ES-I3 (cell line): Measurements from ENCODE around the gene SPRR4.

Experiments used
- H3K36me3 ChIP-seq: 2 replicates; pipeline ENCODE4 v1.6.1; 2013; ENCODE audit warnings: mild to moderate bottlenecking, low read length, control low read depth, moderate library complexity; ENCODE audit not compliant: insufficient read depth
- H3K4me1 ChIP-seq: 2 replicates; pipeline ENCODE4 v1.6.1; 2013; ENCODE audit warnings: mild to moderate bottlenecking, control low read depth, low read length; ENCODE audit not compliant: insufficient read depth
- H3K9ac ChIP-seq: 2 replicates; pipeline ENCODE4 v1.6.1; 2013; ENCODE audit warnings: low read depth, mild to moderate bottlenecking, low read length, moderate library complexity
- H3K9me3 ChIP-seq: 2 replicates; pipeline ENCODE4 v1.6.1; 2013; ENCODE audit warnings: mild to moderate bottlenecking, low read length, moderate library complexity; ENCODE audit not compliant: control insufficient read depth, insufficient read depth

Gene SPRR4

DNA sequence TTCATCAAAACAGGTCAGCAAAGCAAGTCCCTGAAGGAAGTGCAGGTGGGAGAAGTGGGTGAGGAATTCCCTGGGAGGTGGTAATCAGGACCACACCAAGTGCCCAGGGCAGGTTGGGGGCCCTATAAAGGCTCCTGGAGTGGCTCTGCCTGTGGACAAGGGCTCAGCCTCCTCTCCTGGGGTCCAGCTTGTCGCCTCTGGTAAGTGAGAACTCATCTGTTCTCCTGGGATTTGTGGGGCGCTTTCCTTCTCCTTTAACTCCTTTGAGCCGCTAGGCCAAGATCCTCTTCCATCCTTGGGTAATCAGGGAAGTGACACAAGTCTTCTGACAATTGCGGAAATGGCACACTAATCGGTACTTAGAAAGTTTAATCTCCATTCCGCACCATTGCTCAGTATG, at the start of gene SPRR4:
Gene SPRR4 (plus strand): TSS at position 154 of the 400 bp plus-strand sequence. CDS start 1,243 bp downstream, outside the sequence.
- H3K4me1 ChIP-seq, result no peaks in the 10 kb centered on the region
- H3K9ac ChIP-seq, result no peak within 1 kb of the TSS
- H3K9me3 ChIP-seq, result no peaks in the 10 kb centered on the region
- no peaks in the 10 kb centered on the region for H3K36me3 ChIP-seq

- Histone ChIP-seq H3K9me3 (no peaks in the 10 kb centered on the region), H3K36me3 (no peaks in the 10 kb centered on the region; the same call in 1 of the 2 replicates), H3K9ac (no peak overlapping the region), H3K4me1 (no peaks in the 10 kb centered on the region)
Observed at GRCh38 chr1:152924191-152924590, 46.3 kb upstream of the SPRR4 start.

DNA sequence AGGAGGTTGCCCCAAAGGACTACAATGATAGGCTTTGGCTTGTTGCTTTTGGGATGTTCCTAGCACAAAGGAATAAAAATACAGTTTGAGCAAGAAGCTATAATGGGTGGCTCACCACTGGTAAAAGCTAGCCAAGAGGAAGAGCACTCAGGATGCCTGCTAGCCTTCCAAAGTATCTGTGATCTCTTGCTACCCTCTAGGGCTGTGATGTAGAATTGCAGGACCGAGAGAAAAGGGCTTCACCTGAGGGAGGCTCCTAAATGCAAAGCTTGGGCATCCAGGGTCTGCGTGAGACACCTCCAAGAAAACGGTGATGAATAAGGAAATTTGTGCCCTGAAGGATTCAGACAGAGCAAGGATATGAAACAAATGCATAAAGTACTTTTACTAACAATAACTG, 44.4 kb upstream of the SPRR4 start:
- no peaks in the 10 kb centered on the region for H3K9me3 ChIP-seq
- H3K4me1 ChIP-seq, result no peaks in the 10 kb centered on the region
- no peak overlapping the region for H3K9ac ChIP-seq
- H3K36me3 ChIP-seq, result no peaks in the 10 kb centered on the region; the same call in 1 of the 2 replicates

DNA sequence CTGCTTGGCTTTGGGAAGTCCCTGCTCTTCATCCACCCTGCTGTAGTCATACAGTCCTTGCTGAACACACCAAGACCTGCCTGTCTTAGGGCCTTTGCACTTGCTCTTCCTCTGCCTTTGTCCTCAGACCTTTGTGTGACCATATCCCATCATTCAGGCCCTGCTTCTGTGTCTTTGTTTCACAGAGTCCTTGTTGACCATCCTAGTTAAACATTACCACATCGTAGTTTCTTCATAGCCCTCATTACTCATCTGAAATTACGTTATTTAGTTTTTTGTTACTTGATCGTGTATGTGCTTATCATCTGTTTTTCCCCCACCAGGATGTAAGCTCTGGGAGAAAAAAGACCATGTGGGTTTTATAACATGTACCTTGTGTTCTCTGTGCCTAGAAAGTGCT, 41.8 kb upstream of the SPRR4 start:
- no peak overlapping the region for H3K9ac ChIP-seq
- no peaks in the 10 kb centered on the region for H3K9me3 ChIP-seq
- no peaks in the 10 kb centered on the region; the same call in 1 of the 2 replicates for H3K36me3 ChIP-seq
- H3K4me1 ChIP-seq, result no peaks in the 10 kb centered on the region

GRCh38 chr1:152932170-152932811, 38.2 kb upstream of the SPRR4 start:
- Histone ChIP-seq H3K36me3 (no peaks in the 10 kb centered on the region; the same call in 1 of the 2 replicates), H3K4me1 (no peaks in the 10 kb centered on the region), H3K9me3 (no peaks in the 10 kb centered on the region), H3K9ac (no peak overlapping the region)

GRCh38 chr1:152933196-152933595, 37.3 kb upstream of the SPRR4 start:
- Histone ChIP-seq H3K9me3 (no peaks in the 10 kb centered on the region), H3K36me3 (no peaks in the 10 kb centered on the region; the same call in 1 of the 2 replicates), H3K9ac (no peak overlapping the region), H3K4me1 (no peaks in the 10 kb centered on the region)

DNA sequence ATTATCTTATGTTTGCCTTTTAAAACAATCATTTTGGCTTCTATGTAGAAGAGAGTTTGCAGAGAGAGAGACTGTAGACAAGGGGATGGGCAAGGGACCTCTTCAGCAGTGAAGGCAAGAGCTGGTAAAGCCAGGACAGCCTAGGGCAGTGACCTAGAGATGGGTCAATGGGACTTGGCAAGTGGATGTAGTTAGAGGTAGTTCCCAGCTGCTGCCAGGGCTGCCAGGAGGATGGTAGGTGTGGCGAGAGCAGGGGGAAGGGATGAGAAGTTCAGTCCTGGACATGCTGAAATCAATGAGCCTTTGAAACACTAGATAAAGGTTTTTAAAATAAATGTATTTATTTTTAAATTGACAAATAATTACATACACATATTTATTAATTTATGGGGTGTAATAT, 29.8 kb upstream of the SPRR4 start:
- Histone ChIP-seq H3K36me3 (no peaks in the 10 kb centered on the region), H3K9me3 (no peaks in the 10 kb centered on the region), H3K4me1 (no peaks in the 10 kb centered on the region), H3K9ac (no peak overlapping the region)

DNA sequence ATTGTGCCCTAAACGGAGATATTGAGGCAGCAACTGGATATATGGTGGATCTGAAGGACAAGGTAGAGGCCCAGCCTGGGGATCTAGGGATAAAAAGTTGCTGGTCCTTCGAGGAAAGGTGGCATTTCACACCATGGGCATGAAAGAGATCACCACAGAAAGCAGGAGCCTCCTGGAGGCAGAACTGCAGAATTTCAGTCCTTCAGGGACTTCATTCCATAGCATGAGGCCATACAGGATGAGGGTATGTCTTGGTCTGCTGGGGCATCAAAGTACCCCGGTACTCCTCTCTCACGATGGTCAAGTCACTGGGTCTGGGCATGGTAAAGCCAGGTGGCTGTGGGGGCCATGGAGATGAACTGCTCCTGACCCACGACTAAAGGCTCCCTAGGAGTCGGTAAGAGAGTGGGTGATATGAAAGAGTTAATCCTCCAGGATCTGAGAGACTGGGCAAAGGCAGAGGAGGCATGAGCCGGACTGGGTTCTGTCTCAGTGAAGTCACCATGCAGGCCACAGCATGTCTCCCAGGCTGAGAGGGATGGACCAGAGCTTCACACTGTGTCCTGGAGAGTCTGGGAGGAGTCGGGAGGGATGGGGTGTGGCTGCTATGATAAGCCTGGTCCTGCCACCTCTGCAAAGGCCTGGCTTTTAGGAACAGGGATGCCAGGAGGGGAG, 29.3 kb upstream of the SPRR4 start:
- no peaks in the 10 kb centered on the region for H3K36me3 ChIP-seq
- no peak overlapping the region for H3K9ac ChIP-seq
- H3K9me3 ChIP-seq, result no peaks in the 10 kb centered on the region
- no peaks in the 10 kb centered on the region for H3K4me1 ChIP-seq

DNA sequence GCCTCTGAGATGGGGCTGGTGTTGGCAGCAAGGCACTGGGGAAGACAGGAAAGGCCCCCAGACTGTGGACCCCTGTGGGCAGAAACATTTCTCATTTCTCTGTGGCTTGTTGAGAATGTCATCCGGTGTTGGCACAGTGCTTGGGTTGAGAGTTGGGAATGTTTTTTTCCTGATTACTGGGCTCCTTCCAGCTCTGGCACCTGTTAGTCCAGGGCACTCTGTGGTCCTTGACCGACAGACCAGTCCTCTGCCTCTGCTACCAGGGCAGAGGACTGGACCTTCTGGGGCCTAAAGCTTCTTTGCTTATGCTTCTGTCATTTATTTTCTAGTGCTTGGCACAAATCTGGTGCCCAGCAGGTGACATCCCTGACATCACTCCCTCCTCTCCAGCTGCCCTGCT, 28.3 kb upstream of the SPRR4 start:
- H3K36me3 ChIP-seq, result no peaks in the 10 kb centered on the region
- H3K9me3 ChIP-seq, result no peaks in the 10 kb centered on the region
- no peaks in the 10 kb centered on the region for H3K4me1 ChIP-seq
- H3K9ac ChIP-seq, result no peak overlapping the region

DNA sequence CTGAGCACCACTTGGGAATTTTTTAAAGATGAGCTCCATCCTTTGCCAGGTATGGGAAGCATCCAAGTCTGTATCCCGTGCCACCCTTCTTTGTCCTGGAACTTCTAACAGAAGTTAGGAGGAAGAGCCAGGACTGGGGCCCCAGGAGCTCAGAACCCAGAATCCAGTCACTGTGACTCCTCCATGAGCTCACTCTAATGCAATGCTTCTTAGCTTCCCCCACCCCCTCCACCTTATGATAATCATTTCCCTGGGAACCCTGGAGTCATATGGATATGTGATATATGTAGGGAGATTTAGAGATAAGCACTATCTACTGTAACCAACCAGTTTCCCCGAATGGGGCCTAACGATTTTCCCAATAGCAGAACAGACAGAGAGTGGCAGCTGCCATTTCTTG, 24.2 kb upstream of the SPRR4 start:
- H3K9me3 ChIP-seq, result no peaks in the 10 kb centered on the region
- no peak overlapping the region for H3K9ac ChIP-seq
- no peaks in the 10 kb centered on the region for H3K4me1 ChIP-seq
- no peaks in the 10 kb centered on the region for H3K36me3 ChIP-seq

- no peaks in the 10 kb centered on the region for H3K36me3 ChIP-seq
- no peaks in the 10 kb centered on the region for H3K4me1 ChIP-seq
- no peak within 1 kb of the TSS for H3K9ac ChIP-seq
- no peaks in the 10 kb centered on the region for H3K9me3 ChIP-seq
Observed at GRCh38 chr1:152946651-152947256, 23.7 kb upstream of the SPRR4 start, which contains the start of gene SPRR5. TSS of gene SPRR5 (plus strand) at chr1:152947206. CDS start at chr1:152948555, 1,349 bp downstream.

DNA sequence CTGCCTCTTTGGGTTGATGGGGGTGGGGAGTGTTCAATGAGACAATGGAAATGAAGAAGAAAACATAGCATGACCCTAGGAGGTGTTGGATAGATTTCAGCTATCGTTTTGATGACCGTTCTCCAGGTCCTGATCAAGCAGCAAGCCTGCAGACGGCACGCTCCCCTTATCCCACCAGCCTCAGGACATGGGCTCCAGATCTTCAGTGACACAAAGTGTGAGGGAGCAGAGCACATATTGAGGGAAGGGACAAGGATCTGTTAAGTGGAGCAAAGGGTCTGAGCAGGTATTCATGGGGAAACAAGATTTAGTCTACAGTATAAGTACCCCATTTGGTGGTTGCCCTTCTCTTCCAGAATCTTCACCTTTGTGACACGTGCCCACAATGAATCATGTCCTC, 18.7 kb upstream of the SPRR4 start:
- no peaks in the 10 kb centered on the region for H3K36me3 ChIP-seq
- H3K9me3 ChIP-seq, result no peaks in the 10 kb centered on the region
- H3K4me1 ChIP-seq, result no peaks in the 10 kb centered on the region
- no peak overlapping the region for H3K9ac ChIP-seq

GRCh38 chr1:152953761-152954160, 16.7 kb upstream of the SPRR4 start:
- H3K36me3 ChIP-seq, result no peaks in the 10 kb centered on the region
- H3K9me3 ChIP-seq, result no peaks in the 10 kb centered on the region

GRCh38 chr1:152954436-152954835, 16.0 kb upstream of the SPRR4 start:
- H3K9me3 ChIP-seq, result no peaks in the 10 kb centered on the region
- H3K9ac ChIP-seq, result no peak overlapping the region
- H3K4me1 ChIP-seq, result no peaks in the 10 kb centered on the region
- no peaks in the 10 kb centered on the region for H3K36me3 ChIP-seq

More at GRCh38 chr1:152953761-152954160, 16.7 kb upstream of the SPRR4 start:
- H3K4me1 ChIP-seq, result no peaks in the 10 kb centered on the region
- no peak overlapping the region for H3K9ac ChIP-seq

DNA sequence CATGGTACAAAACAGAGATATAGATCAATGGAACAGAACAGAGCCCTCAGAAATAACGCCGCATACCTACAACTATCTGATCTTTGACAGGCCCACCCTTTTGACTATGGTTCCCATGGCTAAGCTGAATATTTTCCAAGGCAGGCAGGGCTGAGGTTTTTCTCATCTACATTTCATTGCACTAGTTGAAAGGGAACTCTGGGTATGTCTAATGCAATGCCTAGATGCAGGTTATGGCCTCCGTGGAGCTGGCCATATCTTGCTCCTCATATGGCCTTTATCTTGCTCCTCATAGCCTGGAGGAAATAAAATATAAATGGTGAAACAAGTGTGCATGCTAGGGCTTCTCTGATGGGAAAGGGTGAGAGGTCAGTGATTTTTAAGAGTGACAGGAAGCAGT, 12.9 kb upstream of the SPRR4 start:
- no peak overlapping the region for H3K9ac ChIP-seq
- H3K4me1 ChIP-seq, result no peaks in the 10 kb centered on the region
- no peaks in the 10 kb centered on the region for H3K9me3 ChIP-seq
- H3K36me3 ChIP-seq, result no peaks in the 10 kb centered on the region
